GM21423 (cell line): ENCODE data around the gene PKP2.
A peak's percentile ranks its signal among the peaks of the same experiment; 100 is the strongest.

ENCODE experiments used
- ATAC-seq: cut with Tn5 transposase; IDR thresholded peaks from one replicate; pipeline ENCODE4 v1.9.1; 2021; ENCODE audit warnings: mild to moderate bottlenecking, moderate library complexity; ENCODE audit not compliant: unreplicated experiment

The PKP2 gene

GRCh38 chr12:32756476-32757066 is 140.0 kb downstream of the PKP2 start:
- no peak for ATAC-seq

- peak; percentile 88 for ATAC-seq
Measured at GRCh38 chr12:32755654-32756475, 140.7 kb downstream of the PKP2 start, which contains the start of gene YARS2. Gene YARS2, minus strand, starts transcription at chr12:32755897. Its CDS starts 23 bp downstream, at chr12:32755874.

GRCh38 chr12:32755051-32755653 is 141.4 kb downstream of the PKP2 start:
- ATAC-seq: peak; percentile 75

GRCh38 chr12:32754111-32754510 is 142.5 kb downstream of the PKP2 start:
- no peak for ATAC-seq

- ATAC-seq: no peak
Measured at GRCh38 chr12:32753605-32754004, 143.0 kb downstream of the PKP2 start.

GRCh38 chr12:32743264-32743663 is 153.3 kb downstream of the PKP2 start:
- ATAC-seq: no peak

GRCh38 chr12:32742133-32742532 is 154.4 kb downstream of the PKP2 start:
- ATAC-seq: no peak
